Vagina (tissue), 2 donors: Measurements from ENCODE around the gene PAX9. TPM values are rescaled to one million over a fixed set of nuclear protein-coding genes. Genes with fewer than 3 reads are reported as not detected.

Source experiments
- DNase-seq, 2 donors: peaks; one replicate each; pipeline ENCODE4 v3.0.0-alpha.2; 2017; ENCODE audit errors: extremely low spot score in 2 of 2
- H3K27ac ChIP-seq: fragments of 200-600 bp; sonication (generic); one replicate; pipeline ENCODE4 v1.5.1; 2019
- H3K27me3 ChIP-seq: fragments of 200-600 bp; sonication (generic); one replicate; pipeline ENCODE4 v1.5.1; 2019
- H3K36me3 ChIP-seq, 2 donors: fragments of 200-600 bp; sonication (generic); one replicate each; pipeline ENCODE4 v1.5.1; 2017 to 2019
- H3K4me1 ChIP-seq: fragments of 200-600 bp; sonication (generic); one replicate; pipeline ENCODE4 v1.5.1; 2019
- H3K4me3 ChIP-seq, 2 donors: fragments of 200-600 bp; sonication (generic); 1 replicate in 1 of 2; 2 replicates in 1 of 2; pipeline ENCODE4 v1.5.1; 2016 to 2019
- H3K9me3 ChIP-seq: fragments of 200-600 bp; sonication (generic); one replicate; pipeline ENCODE4 v1.5.1; 2019
- CTCF ChIP-seq, 3 experiments: fragments of 450-650 bp in 2 of 3; fragments of 200-600 bp in 1 of 3; sonication (generic) in 1 of 3; IDR thresholded peaks; one replicate each; pipeline ENCODE4 v1.5.1; 2017 to 2019; ENCODE audit warnings: antibody characterized with exemption in 3 of 3, mild to moderate bottlenecking in 2 of 3, moderate library complexity in 2 of 3
- POLR2A ChIP-seq, 2 donors: fragments of 450-650 bp; IDR thresholded peaks; one replicate each; pipeline ENCODE4 v1.6.1; 2017; ENCODE audit warnings: antibody characterized with exemption in 2 of 2, mild to moderate bottlenecking in 2 of 2, moderate library complexity in 2 of 2
- POLR2AphosphoS5 ChIP-seq, 2 donors: sonication (generic); formaldehyde crosslinking; IDR thresholded peaks; one replicate each; pipeline ENCODE4 v1.9.0; 2017; ENCODE audit warnings: antibody characterized with exemption in 2 of 2, mild to moderate bottlenecking in 2 of 2, low read depth in 1 of 2; ENCODE audit not compliant: insufficient read depth in 1 of 2
- intact Hi-C: fragments of 100-400 bp; cut with DNase I; formaldehyde crosslinking; loops from one replicate; pipeline ENCODE4 v1.15.1; 2023
- total RNA-seq: library from RNA; depleted of rRNA; stranded (reverse); fragments of >200 nt; gene quantifications from one replicate; pipeline ENCODE4 v1.2.3, GENCODE V29; 2016

Gene PAX9
- total RNA-seq, 1 donor from 2014 or later, result 1.5 TPM

DNA sequence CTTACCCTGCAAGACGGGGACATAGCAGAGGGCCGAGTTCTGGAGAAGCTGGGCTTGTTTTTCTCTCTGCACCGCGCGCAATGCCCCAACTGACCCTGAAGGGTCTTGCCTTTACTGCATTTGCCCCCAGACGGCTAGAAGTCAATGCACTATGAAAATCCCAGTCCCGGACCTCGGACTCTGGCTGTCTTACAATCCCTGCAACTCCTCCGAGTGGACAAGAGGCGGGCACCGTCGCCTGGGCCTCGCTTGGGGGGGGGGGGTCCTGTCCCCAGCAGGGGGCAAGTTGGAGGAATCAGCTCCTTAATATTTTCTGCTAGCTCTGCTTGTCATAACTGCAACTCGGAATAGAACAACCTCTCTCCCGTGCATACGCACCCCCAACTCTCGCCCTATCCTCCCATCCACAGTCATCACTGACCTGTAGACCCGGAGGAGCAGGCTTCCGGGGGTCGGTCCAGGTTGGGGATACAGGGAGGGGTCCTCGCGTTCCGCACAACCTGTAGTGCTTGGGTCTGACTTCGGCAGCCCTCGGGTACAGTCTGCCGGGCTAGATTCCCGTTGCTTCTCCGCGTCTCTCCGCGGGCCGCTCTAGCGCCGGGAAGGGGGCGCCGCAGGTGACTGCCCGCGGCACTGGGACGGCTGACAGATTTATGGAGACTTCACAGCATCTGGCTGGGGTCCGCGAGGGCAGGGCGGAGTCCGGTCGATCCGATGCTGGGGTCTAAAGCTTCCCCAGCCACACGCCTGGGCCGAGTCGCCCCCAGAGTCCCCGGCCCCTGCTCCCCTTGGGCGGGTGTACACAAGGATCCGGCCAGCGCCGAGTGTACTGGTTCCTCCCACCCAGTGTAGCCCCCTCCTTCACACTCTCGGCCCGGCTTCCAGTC, 3.3 kb upstream of the PAX9 start:
- peaks cover 44% of the 10 kb centered on the region for H3K27me3 ChIP-seq
- DNase-seq, result no peak
- H3K27ac ChIP-seq, result no peak overlapping the region
- TF ChIP-seq POLR2A (IDR thresholded peaks at IDR 0.05) (no peak), POLR2AphosphoS5 (IDR thresholded peaks at IDR 0.05; ENCODE audit: insufficient read depth in 1 of 2, low read depth in 1 of 2) (no peak), CTCF (IDR thresholded peaks at IDR 0.05) (no peak)
- no peaks in the 10 kb centered on the region for H3K9me3 ChIP-seq
- H3K36me3 ChIP-seq, result no peaks in the 10 kb centered on the region
- intact Hi-C loops, result no loop called here
- H3K4me1 ChIP-seq, result peaks cover 57% of the 10 kb centered on the region
- peak overlapping the region; percentile 23 to 31 for H3K4me3 ChIP-seq

GRCh38 chr14:36659010-36659821, 2.4 kb upstream of the PAX9 start:
- Histone ChIP-seq H3K9me3 (no peaks in the 10 kb centered on the region), H3K4me1 (peaks cover 66% of the 10 kb centered on the region), H3K36me3 (no peaks in the 10 kb centered on the region), H3K4me3 (no peak overlapping the region), H3K27ac (no peak overlapping the region), H3K27me3 (peaks cover 42% of the 10 kb centered on the region)
- no peak for TF ChIP-seq POLR2AphosphoS5 (IDR thresholded peaks at IDR 0.05; ENCODE audit: insufficient read depth in 1 of 2, low read depth in 1 of 2)
- TF ChIP-seq CTCF (IDR thresholded peaks at IDR 0.05), result no peak
- intact Hi-C loops, result no loop called here
- no peak for DNase-seq

DNA sequence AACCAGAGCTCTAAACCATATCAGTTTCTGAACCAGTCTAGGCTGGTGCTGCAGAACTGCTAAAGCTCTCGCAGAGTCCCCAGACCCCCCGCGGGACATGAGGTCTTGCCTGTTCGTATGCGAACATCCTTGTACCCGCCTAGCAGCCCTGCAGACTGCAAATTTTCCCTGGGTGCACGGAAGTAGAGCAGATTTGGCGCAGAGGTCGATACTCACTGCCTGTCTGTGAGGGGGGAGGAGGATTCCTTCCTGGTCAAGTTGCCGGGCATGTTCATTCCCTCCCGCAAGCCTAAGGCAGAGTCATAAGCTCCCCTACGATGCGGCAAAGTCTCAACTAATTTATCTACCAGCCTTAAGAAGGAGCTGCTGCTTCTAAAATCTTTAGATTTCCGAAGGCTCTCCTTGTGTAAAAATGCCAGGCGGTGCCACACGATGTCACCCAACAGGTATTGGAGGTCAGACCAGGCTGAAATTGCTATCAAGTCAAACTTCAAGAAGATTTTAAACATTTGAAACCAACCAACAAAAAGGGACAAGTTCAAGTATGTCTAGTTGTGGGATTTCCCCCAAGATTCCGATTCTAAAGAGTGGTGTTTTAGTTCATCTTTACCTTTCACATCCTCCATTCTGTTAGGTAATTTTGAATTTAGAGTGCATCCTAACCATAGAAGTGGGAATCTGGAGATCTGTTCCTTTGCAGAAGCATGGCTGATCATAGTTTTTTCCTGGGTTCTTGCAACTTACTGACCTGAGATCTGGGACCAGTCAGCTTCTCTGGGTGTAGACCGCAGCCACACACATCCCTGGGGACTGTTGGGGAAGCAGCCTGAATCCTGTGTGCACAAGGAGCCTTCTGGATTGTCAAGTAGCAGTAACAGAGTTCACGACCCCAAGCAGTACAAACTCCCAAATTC, 1.6 kb upstream of the PAX9 start:
- TF ChIP-seq POLR2A (IDR thresholded peaks at IDR 0.05), result no peak
- no peak for TF ChIP-seq POLR2AphosphoS5 (IDR thresholded peaks at IDR 0.05; ENCODE audit: insufficient read depth in 1 of 2, low read depth in 1 of 2)
- TF ChIP-seq CTCF (IDR thresholded peaks at IDR 0.05), result no peak
- Histone ChIP-seq H3K27me3 (peaks cover 34% of the 10 kb centered on the region), H3K27ac (no peak overlapping the region), H3K36me3 (no peaks in the 10 kb centered on the region), H3K4me1 (peaks cover 67% of the 10 kb centered on the region), H3K9me3 (no peaks in the 10 kb centered on the region), H3K4me3 (no peak overlapping the region)
- intact Hi-C loops, result no loop called here
- no peak for DNase-seq

DNA sequence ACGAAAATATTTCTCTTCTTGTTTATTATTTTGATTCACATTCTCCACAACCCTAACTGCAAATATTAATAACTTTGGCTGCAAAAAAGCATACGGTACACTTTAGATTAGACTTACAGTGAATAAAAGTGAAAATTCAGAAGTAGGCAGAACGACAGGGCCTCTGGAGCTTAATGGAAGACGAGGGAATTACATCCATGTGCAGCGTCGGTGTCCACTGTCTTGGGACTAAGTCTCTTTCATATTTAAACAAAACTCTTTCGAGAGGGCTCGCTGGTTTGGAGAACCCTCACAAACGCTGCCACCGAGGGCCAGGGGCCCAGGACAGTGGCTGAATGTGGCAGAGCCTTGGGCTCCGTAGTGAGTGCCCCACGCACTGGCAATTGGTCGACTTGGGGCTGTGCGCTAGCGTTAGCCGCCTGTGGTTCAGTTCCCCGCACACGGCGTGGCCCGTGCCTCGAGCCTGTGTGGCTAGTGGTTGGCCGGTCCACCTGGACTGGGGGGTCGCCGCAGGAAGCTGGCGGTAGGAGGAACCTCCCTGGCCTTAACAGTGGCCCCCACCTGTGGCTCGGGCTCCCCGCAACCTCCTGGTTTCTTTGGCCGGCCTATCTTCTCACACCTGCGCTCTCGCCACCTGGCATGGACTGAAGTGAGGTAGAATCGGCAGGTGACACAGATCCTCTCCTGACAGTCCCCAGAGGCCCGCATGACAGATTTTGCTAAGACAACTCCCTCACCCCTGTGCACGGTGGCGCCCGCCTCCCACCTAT, 739 bp upstream of the PAX9 start:
- peaks cover 31% of the 10 kb centered on the region for H3K27me3 ChIP-seq
- H3K4me3 ChIP-seq, result peak overlapping the region in 1 of 2 donors; percentile 37
- no peak for TF ChIP-seq POLR2AphosphoS5 (IDR thresholded peaks at IDR 0.05; ENCODE audit: insufficient read depth in 1 of 2, low read depth in 1 of 2)
- no peak for TF ChIP-seq CTCF (IDR thresholded peaks at IDR 0.05)
- TF ChIP-seq POLR2A (IDR thresholded peaks at IDR 0.05), result no peak
- peaks cover 63% of the 10 kb centered on the region for H3K4me1 ChIP-seq
- DNase-seq, result no peak
- H3K36me3 ChIP-seq, result no peaks in the 10 kb centered on the region
- H3K27ac ChIP-seq, result no peak overlapping the region
- intact Hi-C loops, result no loop called here
- no peaks in the 10 kb centered on the region for H3K9me3 ChIP-seq
